DND-41 (cell line): Measurements from ENCODE around the gene TKT.

ENCODE experiments used
- ATAC-seq: fragments of 200-7000 bp; cut with Tn5 transposase; 3 replicates; pipeline ENCODE4 v1.9.1; 2021; ENCODE audit warnings: low read depth; ENCODE audit not compliant: insufficient read depth
- DNase-seq: peaks from one replicate; pipeline ENCODE4 v3.0.0-alpha.2; 2020
- H2AFZ ChIP-seq: 2 replicates; pipeline ENCODE4 v1.6.0; 2012; ENCODE audit warnings: low read depth, low read length
- H3K27ac ChIP-seq: 2 replicates; pipeline ENCODE4 v1.5.1; 2012; ENCODE audit warnings: low read length, inconsistent platforms
- H3K27me3 ChIP-seq: fragments of 200-600 bp; sonication (generic); 2 replicates; pipeline ENCODE4 v1.6.0; 2012; ENCODE audit warnings: low read length, mild to moderate bottlenecking, inconsistent platforms; ENCODE audit not compliant: insufficient read depth, poor library complexity
- H3K36me3 ChIP-seq: 2 replicates; pipeline ENCODE4 v1.5.1; 2012; ENCODE audit warnings: low read length, inconsistent platforms; ENCODE audit not compliant: insufficient read depth
- H3K4me1 ChIP-seq: 2 replicates; pipeline ENCODE4 v1.5.1; 2012; ENCODE audit warnings: mild to moderate bottlenecking, low read length; ENCODE audit not compliant: insufficient read depth
- H3K4me2 ChIP-seq: 2 replicates; pipeline ENCODE4 v1.6.0; 2012; ENCODE audit warnings: mild to moderate bottlenecking, moderate library complexity, low read length, inconsistent platforms; ENCODE audit not compliant: insufficient read depth
- H3K4me3 ChIP-seq, 2 experiments: fragments of 200-600 bp in 1 of 2; shearing (Covaris generic) in 1 of 2; 2 replicates each; pipeline ENCODE4 v1.5.1; 2012 to 2016; ENCODE audit warnings: inconsistent platforms in 2 of 2, low read length in 2 of 2, mild to moderate bottlenecking in 2 of 2, low read depth in 1 of 2, moderate library complexity in 1 of 2
- H3K79me2 ChIP-seq: 2 replicates; pipeline ENCODE4 v1.6.0; 2012; ENCODE audit warnings: low read length, inconsistent platforms; ENCODE audit not compliant: insufficient read depth
- H3K9ac ChIP-seq: 2 replicates; pipeline ENCODE4 v1.6.0; 2012; ENCODE audit warnings: low read depth, mild to moderate bottlenecking, inconsistent platforms, low read length, moderate library complexity
- H3K9me3 ChIP-seq: 2 replicates; pipeline ENCODE4 v1.5.1; 2012; ENCODE audit warnings: low read length, moderate library complexity, mild to moderate bottlenecking, inconsistent platforms; ENCODE audit not compliant: insufficient read depth, severe bottlenecking
- H4K20me1 ChIP-seq: 2 replicates; pipeline ENCODE4 v1.6.0; 2012; ENCODE audit warnings: low read length; ENCODE audit not compliant: insufficient read depth
- EZH2 ChIP-seq: IDR thresholded peaks from 3 replicates; pipeline ENCODE4 v1.6.1; 2012; ENCODE audit warnings: borderline replicate concordance, low read depth, mild to moderate bottlenecking, moderate library complexity, low read length, inconsistent platforms; ENCODE audit not compliant: severe bottlenecking
- TF ChIP-seq, protein P1 (sequence below): IDR thresholded peaks from 2 replicates; pipeline ENCODE4 v1.5.1; 2012; ENCODE audit warnings: borderline replicate concordance, low read length, moderate library complexity, mild to moderate bottlenecking; ENCODE audit not compliant: poor library complexity, severe bottlenecking; ENCODE audit errors: extremely low read depth

Gene TKT

DNA sequence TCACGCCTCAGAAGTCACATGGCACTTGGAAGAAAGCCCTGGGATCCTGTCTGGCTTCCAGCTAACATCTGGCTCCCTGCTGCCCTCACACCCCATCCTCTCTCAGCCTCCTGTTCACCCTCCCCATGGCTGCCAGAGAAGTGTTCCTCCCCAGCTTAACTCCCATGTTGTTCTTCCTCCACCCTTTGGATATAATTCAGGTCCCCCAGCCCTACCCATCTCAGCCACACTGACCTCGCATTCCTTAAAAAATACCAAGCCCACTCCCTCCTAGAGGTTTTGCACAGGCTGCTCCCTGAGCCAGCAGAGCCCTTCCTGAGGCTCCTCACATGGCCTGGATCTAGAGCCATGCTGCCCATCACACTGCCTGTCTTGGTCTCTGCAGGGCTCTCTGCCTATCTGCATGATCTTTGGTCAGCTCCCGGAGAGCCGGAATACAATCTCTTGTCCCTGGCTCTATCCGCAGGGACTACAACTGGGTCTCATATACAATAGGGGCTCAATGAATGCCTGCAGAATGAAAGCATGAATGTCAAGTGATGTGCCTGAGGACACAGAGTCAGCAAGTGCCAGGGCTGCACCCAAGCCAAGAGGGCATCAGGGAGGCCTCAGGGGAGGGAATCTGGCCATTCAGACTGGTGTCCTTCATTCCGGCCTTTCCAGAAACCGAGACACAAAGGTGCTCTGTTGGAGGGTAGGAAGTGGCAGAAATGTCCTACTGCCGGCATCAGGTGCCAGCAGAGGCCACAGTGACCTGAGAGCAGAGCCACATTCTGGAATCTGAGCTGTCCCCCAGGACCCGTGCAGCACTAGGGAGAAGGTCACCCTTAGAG lies 3.8 kb upstream of the TKT start:
- no peak for ATAC-seq
- 0 out of 2 replicates have a peak overlapping the region, but pooled peaks have one; percentile 15 for H2AFZ ChIP-seq

DNA sequence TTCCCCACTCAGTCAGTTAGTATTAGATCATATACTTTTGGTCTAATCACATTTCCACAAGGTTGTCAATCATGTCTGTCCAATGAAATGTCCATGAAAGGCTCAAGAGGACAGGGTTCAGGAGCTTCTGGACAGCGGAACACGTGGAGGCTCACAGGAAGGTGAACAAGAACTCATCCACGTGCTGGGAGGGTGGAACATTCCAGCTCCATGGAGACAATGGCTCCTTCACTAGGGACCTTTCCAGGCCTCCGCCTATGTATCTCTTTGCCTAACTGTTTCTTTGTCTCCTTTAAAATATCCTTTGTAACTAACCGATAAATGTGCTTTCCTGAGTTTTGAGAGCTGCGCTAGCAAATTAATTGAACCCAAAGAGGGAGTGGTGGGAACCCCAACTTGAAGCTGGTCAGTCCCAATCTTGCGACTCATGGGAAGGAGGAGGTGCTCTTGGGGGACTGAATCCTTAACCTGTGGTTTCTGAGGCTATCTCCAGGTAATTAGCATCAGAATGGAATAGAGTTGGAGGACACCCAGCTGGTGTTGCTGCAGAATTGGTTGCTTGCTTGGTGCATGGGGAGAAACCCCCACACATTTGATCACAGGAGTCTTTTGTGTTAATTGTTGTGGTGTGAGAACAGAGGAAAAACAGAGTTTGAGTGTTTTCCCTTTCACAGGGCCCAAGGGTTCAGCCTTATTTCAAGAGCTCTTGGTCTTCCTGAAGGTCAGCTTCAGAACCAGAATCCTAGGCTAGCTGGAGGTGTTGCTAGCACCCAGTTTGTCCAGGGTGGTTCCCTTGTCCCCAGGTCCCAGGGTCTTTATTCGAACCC lies 3.0 kb upstream of the TKT start:
- no peak overlapping the region for H3K4me2 ChIP-seq
- peaks cover 14% of the 10 kb centered on the region for H3K4me1 ChIP-seq
- DNase-seq, result no peak
- H3K9me3 ChIP-seq, result no peaks in the 10 kb centered on the region
- no peak for TF ChIP-seq EZH2
- TF ChIP-seq, protein P1, sequence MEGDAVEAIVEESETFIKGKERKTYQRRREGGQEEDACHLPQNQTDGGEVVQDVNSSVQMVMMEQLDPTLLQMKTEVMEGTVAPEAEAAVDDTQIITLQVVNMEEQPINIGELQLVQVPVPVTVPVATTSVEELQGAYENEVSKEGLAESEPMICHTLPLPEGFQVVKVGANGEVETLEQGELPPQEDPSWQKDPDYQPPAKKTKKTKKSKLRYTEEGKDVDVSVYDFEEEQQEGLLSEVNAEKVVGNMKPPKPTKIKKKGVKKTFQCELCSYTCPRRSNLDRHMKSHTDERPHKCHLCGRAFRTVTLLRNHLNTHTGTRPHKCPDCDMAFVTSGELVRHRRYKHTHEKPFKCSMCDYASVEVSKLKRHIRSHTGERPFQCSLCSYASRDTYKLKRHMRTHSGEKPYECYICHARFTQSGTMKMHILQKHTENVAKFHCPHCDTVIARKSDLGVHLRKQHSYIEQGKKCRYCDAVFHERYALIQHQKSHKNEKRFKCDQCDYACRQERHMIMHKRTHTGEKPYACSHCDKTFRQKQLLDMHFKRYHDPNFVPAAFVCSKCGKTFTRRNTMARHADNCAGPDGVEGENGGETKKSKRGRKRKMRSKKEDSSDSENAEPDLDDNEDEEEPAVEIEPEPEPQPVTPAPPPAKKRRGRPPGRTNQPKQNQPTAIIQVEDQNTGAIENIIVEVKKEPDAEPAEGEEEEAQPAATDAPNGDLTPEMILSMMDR, result no peak
- H2AFZ ChIP-seq, result 0 out of 2 replicates have a peak overlapping the region, but pooled peaks have one; percentile 15
- H3K4me3 ChIP-seq, result no peak overlapping the region
- peaks cover 5% of the 10 kb centered on the region for H3K27me3 ChIP-seq
- no peak for ATAC-seq
- H4K20me1 ChIP-seq, result peaks cover 13% of the 10 kb centered on the region
- peaks cover 7% of the 10 kb centered on the region for H3K36me3 ChIP-seq
- no peak overlapping the region for H3K9ac ChIP-seq
- H3K27ac ChIP-seq, result no peak overlapping the region
- H3K79me2 ChIP-seq, result peaks cover 20% of the 10 kb centered on the region

More for the DNA sequence above, 3.8 kb upstream of the TKT start:
- TF ChIP-seq EZH2, result no peak
- TF ChIP-seq, protein P1, result no peak
- H3K27ac ChIP-seq, result no peak overlapping the region
- H3K79me2 ChIP-seq, result peaks cover 12% of the 10 kb centered on the region
- no peaks in the 10 kb centered on the region for H3K9me3 ChIP-seq
- H3K27me3 ChIP-seq, result peaks cover 5% of the 10 kb centered on the region
- no peak overlapping the region for H3K4me2 ChIP-seq
- H3K4me1 ChIP-seq, result peaks cover 6% of the 10 kb centered on the region
- no peak overlapping the region for H3K9ac ChIP-seq
- H3K36me3 ChIP-seq, result peaks cover 1% of the 10 kb centered on the region; the same call in 1 of the 2 replicates
- H3K4me3 ChIP-seq, result no peak overlapping the region
- peaks cover 4% of the 10 kb centered on the region for H4K20me1 ChIP-seq
- DNase-seq, result no peak

DNA sequence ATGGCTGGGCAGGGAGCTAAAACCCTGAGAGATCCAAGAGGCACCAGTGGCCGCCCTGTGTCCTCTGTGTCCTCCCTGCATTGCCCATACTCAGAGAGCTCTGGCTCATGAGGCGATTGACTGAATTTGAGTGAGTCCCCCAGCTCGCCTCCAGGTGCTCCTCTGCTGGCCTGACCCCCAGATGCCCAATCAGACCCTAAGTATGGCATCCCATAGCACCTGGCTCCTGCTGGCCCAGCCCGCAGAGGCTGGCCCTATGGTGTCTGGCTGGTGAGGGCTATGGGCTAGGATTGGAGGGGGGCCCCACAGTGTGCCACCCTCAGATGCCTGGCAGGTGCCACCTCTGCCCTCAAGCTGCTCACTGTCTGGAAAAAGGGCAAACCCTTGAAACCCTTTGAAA lies 1.6 kb upstream of the TKT start:
- no peak for TF ChIP-seq EZH2
- TF ChIP-seq, protein P1, result no peak
- 0 out of 2 replicates have a peak overlapping the region, but pooled peaks have one; percentile 25 for H2AFZ ChIP-seq
- H3K36me3 ChIP-seq, result peaks cover 13% of the 10 kb centered on the region
- H3K4me1 ChIP-seq, result peaks cover 28% of the 10 kb centered on the region
- H3K79me2 ChIP-seq, result peaks cover 33% of the 10 kb centered on the region
- H3K4me3 ChIP-seq, result no peak overlapping the region
- H4K20me1 ChIP-seq, result peaks cover 26% of the 10 kb centered on the region
- H3K9ac ChIP-seq, result no peak overlapping the region
- H3K27me3 ChIP-seq, result peaks cover 5% of the 10 kb centered on the region
- no peak overlapping the region for H3K27ac ChIP-seq
- no peak for DNase-seq
- H3K9me3 ChIP-seq, result no peaks in the 10 kb centered on the region
- ATAC-seq, result no peak
- no peak overlapping the region for H3K4me2 ChIP-seq
